ENCODE measurements around the gene GPR108.

DNA sequence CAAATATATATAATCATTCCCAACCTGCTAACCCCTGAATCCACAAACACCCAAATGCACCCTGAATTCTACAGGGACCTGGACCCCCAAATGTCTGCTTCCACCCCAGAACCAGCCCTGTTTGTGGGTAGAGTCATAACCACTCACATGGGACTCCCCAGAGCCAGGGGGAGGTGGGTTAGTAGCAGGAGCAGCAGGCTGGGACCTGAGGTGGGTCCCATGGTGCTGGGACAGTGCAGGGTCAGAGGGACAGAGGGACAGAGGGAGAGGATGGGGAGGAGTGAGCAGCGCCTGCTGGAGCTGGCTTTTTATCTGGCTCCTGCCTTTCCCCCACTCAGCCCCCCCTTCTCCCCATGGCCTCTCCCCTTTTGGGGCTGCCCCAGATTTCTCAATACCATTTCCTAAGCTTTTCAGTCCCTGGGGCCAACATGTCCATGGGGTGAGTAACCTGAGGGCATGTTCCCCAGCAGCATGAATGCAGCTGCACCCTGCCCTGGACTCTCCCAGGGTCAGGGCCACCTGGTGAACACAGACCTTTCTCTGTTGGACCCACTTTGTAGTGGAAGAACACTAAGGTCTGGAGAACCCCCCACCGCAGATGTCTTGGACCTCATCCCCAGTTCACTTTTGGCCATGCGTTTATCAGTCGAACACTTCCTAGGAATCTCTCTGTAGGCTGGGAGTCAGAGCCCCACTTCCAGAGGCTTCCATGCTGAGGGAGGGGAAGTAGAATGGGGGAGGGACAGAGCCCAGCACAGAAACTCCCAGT is 16.8 kb downstream of the GPR108 start, which contains the start of gene C3:
- no peak for TF ChIP-seq JUND (IDR thresholded peaks at IDR 0.05; ENCODE audit: low read length)
- no peak for TF ChIP-seq SP4 (IDR thresholded peaks at IDR 0.05; ENCODE audit: low read length)
- no peak for TF ChIP-seq CTCF (IDR thresholded peaks at IDR 0.05; ENCODE audit: control extremely low read depth in 1 of 3, insufficient read depth in 1 of 3, low read depth in 1 of 3, low read length in 3 of 3)
